HG03432 (cell line): ENCODE measurements around the gene TMEM80.
A peak's percentile ranks its signal among the peaks of the same experiment; 100 is the strongest.
"Not testable (repeated sequence)": the region's sequence is repeated elsewhere in the genome, so short reads cannot be mapped to it uniquely, and the experiment has no call there.

Source experiments
- ATAC-seq: cut with Tn5 transposase; IDR thresholded peaks from one replicate; pipeline ENCODE4 v1.9.1; 2021; ENCODE audit warnings: mild to moderate bottlenecking, moderate library complexity; ENCODE audit not compliant: unreplicated experiment

Gene TMEM80

GRCh38 chr11:720642-721246 lies 25.1 kb downstream of the TMEM80 start:
- ATAC-seq = no peak

GRCh38 chr11:721247-721740 lies 25.7 kb downstream of the TMEM80 start:
- ATAC-seq = no peak

GRCh38 chr11:721741-722345 lies 26.2 kb downstream of the TMEM80 start:
- ATAC-seq = no peak

- ATAC-seq = no peak
Measured at GRCh38 chr11:722346-722811, 26.8 kb downstream of the TMEM80 start.

GRCh38 chr11:723120-723883 lies 27.7 kb downstream of the TMEM80 start:
- no peak for ATAC-seq

GRCh38 chr11:724049-724777 lies 28.6 kb downstream of the TMEM80 start:
- no peak for ATAC-seq

GRCh38 chr11:724778-725386 lies 29.3 kb downstream of the TMEM80 start:
- ATAC-seq = no peak

GRCh38 chr11:725624-726202 lies 30.1 kb downstream of the TMEM80 start:
- peak; percentile 8 for ATAC-seq

- ATAC-seq = peak; percentile 31
Measured at GRCh38 chr11:726278-727220, 30.9 kb downstream of the TMEM80 start.

GRCh38 chr11:727281-727701 lies 31.7 kb downstream of the TMEM80 start:
- ATAC-seq = no peak

GRCh38 chr11:727859-728748 lies 32.5 kb downstream of the TMEM80 start:
- ATAC-seq = peak; percentile 62

GRCh38 chr11:728901-729491 lies 33.4 kb downstream of the TMEM80 start:
- no peak for ATAC-seq

- ATAC-seq = no peak
Measured at GRCh38 chr11:729492-730074, 34.0 kb downstream of the TMEM80 start.

GRCh38 chr11:733072-733471 lies 37.5 kb downstream of the TMEM80 start:
- no peak for ATAC-seq

- not testable (repeated sequence) for ATAC-seq
Measured at GRCh38 chr11:734541-734940, 38.9 kb downstream of the TMEM80 start.

- ATAC-seq = no peak
Measured at GRCh38 chr11:737366-737765, 41.8 kb downstream of the TMEM80 start.

GRCh38 chr11:737899-738298 lies 42.3 kb downstream of the TMEM80 start:
- ATAC-seq = not testable (repeated sequence)
